ENCODE results near the gene FAM200C.
"Not testable (repeated sequence)": the region's sequence is repeated elsewhere in the genome, so short reads cannot be mapped to it uniquely, and the experiment has no call there.

The FAM200C gene

DNA sequence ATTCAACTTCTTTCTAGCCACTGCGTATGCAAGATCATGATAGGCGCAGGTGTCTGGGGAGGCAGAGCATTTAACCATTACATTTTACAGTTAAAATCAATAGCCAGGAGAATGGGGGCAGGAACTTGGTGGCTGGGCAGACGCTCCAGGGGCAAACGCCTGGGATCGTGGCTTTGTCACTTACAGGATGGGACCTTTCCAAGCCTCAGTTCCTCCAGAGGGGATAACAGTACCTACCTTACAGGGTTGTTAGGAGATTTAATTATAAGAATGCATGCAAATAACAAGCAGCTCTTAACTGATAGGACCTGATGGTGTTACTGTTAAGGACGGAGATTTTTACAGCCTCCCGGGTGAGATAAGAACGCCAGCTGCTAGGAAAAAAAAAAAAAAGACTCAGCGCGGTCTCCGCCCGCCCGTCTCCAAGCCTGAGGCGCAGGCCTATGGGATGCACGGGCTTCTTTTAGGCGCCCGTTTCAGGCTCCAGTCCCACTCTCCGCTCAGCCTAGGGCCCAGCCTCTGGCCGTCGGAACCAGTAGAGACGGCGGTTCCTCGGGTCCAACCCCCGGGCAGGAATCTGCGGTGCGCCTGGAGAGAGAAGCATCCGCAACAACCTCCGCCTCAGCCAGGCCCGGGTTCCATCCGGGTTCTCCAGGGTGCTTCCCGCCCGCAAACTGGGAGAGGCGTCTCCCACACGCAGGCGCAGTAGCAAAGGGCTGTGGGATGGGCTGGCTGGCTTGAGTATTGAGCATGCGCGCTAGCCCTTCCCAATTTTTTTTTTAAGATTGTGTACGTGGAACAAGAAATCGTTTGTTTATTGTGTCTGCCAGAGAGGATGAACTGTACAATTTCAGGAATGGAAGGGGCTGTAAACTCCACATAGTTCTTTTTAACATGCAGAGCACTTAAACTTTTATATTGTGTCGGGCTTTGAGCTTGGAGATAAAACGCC, at the start of gene FAM200C:
TSS of gene FAM200C (minus strand) at position 653 of the 952 bp plus-strand sequence. CDS start 4,564 bp downstream, outside the sequence.
- DNase-seq (ENCODE audit: low read depth) = peak; percentile 91

GRCh38 chr5:160449458-160449857, 49.6 kb upstream of the FAM200C start:
- DNase-seq (ENCODE audit: low read depth) = no peak

- no peak for DNase-seq (ENCODE audit: low read depth)
These were observed 49.0 kb upstream of the FAM200C start for GRCh38 chr5:160448886-160449285.

- DNase-seq (ENCODE audit: low read depth) = no peak
These were observed 45.9 kb upstream of the FAM200C start for GRCh38 chr5:160445751-160446150.

- no peak for DNase-seq (ENCODE audit: low read depth)
These were observed 45.3 kb upstream of the FAM200C start for GRCh38 chr5:160445132-160445531.

DNA sequence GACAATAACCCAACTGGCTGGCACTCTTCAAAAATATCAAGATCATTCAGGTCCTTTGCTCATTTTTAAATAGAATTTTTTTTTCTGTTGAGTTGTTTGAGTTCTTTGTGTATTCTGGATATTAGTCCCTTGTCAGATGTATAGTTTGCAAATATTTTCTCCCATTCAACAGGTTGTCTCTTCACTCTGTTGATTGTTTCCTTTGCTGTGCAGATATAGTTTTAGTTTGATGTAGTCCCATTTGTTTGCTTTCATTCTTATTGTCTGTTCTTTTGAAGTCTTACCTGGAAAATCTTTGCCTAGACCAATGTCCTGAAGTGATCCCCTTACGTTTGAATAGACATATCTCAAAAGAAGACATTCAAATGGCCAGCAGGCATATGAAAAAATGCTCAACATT, 44.6 kb upstream of the FAM200C start:
- no peak for DNase-seq (ENCODE audit: low read depth)

DNA sequence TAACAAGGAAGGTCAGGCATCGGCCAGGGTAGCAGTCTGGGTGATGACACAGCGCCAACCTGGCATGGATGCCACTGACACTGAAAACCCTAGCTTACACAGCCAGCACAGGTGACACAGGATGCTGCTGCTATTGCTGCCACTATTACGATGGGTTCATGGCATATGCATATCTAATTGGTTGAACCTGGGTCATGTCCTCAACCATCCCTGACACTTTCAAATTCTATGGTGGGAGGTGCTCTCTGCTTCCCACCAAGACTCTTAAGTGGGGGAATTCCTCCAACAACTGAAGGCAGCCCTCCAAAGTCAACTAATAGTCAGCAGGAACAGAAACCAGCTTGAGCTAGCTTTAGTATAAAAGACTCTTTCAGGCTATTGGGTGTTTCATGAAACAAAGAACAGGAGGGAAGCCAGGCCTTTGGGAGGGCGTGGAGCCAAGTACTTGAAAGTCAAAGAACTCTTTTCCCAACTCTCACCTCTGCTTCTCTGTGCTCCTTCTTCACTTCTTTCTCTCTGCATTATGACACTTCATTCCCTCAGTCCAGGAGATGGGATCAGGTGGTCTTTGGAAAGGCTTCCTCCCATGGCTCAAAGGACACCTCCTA, 43.1 kb upstream of the FAM200C start:
- DNase-seq (ENCODE audit: low read depth) = no peak

GRCh38 chr5:160441311-160441781, 41.5 kb upstream of the FAM200C start:
- DNase-seq (ENCODE audit: low read depth) = no peak

- peak; percentile 52 for DNase-seq (ENCODE audit: low read depth)
These were observed 39.3 kb upstream of the FAM200C start for GRCh38 chr5:160439205-160439600.

GRCh38 chr5:160438316-160439204, 38.7 kb upstream of the FAM200C start:
- DNase-seq (ENCODE audit: low read depth) = peak; percentile 52

GRCh38 chr5:160437271-160437670, 37.4 kb upstream of the FAM200C start:
- no peak for DNase-seq (ENCODE audit: low read depth)

DNA sequence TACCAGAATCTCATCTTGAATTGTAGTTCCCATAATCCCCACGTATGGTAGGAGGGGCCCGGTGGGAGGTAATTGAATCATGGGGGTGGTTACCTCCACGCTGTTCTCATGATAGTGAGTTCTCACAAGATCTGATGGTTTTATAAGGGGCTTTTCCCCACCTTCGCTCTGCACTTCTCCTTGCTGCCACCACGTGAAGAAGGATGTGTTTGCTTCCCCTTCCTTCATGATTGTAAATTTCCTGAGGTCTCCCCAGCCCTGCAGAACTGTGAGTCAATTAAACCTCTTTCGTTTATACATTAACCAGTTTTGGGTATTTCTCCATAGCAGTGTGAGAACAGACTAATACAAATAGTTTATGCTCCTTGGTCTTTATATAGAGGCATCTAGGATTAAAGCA, 36.8 kb upstream of the FAM200C start:
- DNase-seq (ENCODE audit: low read depth) = not testable (repeated sequence)

DNA sequence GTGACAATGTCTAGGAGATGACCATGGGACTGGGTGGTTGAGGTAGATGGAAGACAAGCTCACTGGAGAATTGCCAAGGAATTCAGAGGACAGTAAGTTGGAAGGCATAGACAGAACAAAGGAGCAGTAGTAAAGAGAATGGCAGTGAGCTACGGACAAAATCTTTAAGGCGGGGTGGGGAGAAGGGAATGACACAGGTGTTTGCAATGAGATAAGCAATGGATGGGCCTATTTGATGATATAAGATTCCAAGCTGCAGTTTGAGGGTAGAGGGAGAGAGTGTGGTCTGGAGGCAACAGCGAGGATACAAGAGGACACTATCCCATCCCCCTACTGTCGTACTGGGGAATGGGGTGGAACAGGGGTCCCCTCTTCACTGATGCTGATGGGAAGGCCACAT, 36.2 kb upstream of the FAM200C start:
- no peak for DNase-seq (ENCODE audit: low read depth)

GRCh38 chr5:160435532-160435931, 35.7 kb upstream of the FAM200C start:
- DNase-seq (ENCODE audit: low read depth) = no peak

- no peak for DNase-seq (ENCODE audit: low read depth)
These were observed 34.2 kb upstream of the FAM200C start for GRCh38 chr5:160434022-160434531.

GRCh38 chr5:160432787-160433186, 32.9 kb upstream of the FAM200C start:
- DNase-seq (ENCODE audit: low read depth) = no peak

DNA sequence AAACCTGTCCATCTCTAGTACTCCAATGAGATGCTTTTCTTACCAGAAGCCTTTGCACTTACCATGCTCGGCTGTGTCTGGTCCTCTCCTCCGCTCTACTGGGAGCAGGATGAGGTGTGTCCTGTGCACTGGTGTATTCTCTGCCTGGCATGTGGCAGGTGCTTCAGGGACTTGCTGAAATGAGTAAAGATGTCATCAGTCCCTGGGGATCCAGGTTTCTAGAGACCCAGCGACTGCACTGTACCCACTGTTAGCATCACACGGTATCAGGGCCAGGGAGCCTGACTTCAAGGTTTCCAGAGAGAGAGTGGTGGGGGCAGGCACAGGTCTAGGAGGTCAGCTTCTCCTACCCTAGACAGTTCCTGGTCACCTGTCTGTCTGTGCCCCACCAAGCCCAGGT, 32.3 kb upstream of the FAM200C start:
- no peak for DNase-seq (ENCODE audit: low read depth)

DNA sequence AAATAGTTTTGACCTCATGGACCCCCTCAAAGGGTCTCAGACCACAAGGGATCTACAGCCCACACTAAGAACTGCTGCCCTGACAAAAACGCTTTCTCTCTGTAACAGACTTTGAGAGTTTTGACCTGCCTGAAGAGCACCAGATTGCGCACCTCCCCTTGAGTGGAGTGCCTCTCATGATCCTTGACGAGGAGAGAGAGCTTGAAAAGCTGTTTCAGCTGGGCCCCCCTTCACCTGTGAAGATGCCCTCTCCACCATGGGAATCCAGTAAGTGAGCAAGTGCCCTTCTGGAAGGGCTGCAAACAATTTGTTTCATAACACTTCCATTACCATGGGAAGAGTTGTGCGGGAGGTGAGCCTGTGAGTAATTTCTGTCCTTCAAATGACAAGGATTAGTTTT, 27.8 kb upstream of the FAM200C start:
- DNase-seq (ENCODE audit: low read depth) = no peak

DNA sequence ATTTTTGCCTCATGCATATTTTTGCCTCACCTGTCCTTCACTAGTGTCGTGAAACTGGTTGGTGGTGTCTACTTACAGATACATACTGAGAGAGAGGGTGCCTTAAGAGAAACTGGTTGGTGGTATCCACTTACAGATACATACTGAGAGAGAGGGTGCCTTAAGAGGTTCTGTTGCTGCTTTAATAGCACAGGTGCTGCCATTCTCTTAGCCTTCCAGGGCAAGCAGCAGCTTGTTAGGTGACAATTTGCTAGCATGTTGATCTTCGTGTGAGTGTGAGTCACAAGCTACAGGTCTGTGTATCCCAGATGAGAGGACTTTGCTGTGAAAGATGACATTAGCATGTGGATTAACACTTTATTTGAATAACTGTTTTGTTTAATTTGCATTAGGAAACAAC, 23.2 kb upstream of the FAM200C start:
- no peak for DNase-seq (ENCODE audit: low read depth)

GRCh38 chr5:160421625-160422258, 21.9 kb upstream of the FAM200C start, which contains the start of gene PTTG1:
PTTG1 (plus strand) TSS chr5:160421855; CDS start chr5:160422313, 458 bp downstream.
- DNase-seq (ENCODE audit: low read depth) = peak; percentile 94

DNA sequence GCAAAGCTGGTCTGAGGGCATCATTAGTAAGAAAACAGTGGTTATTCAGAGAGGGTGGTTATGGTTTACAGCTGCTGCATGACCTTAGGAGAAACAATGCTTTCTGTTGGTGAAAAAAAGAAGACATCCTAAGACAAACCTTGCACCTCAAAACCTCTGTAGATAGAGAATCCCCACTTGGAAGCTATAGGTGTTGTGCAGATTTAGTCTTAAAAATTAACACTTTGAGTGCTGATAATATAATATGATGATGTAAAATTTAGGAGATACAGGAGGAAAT, 20.4 kb upstream of the FAM200C start:
- no peak for DNase-seq (ENCODE audit: low read depth)

Data from fibroblast of gingiva (primary cell).